DOHH2 (cell line): ENCODE measurements around the gene GSKIP.

Source experiments
- CTCF ChIP-seq: fragments of 200-600 bp; sonication (generic); IDR thresholded peaks from one replicate; pipeline ENCODE4 v1.5.1; 2014; ENCODE audit warnings: antibody characterized with exemption, mild to moderate bottlenecking, low read depth, low read length; ENCODE audit not compliant: poor library complexity, severe bottlenecking
- EZH2phosphoT487 ChIP-seq: fragments of 200-600 bp; sonication (generic); IDR thresholded peaks from 2 replicates; pipeline ENCODE4 v1.6.1; 2017; ENCODE audit warnings: borderline replicate concordance, mild to moderate bottlenecking, antibody characterized with exemption, low read length, moderate library complexity, mixed read lengths

GRCh38 chr14:96376093-96376492 lies 12.8 kb downstream of the GSKIP start:
- TF ChIP-seq CTCF, result no peak
- TF ChIP-seq EZH2phosphoT487, result no peak
